AG04450 (cell line): ENCODE measurements around the gene VWF. TPM values are rescaled to one million over a fixed set of nuclear protein-coding genes. Genes with fewer than 3 reads are reported as not detected.

Experiments used
- CTCF ChIA-PET: fragments of 300-600, 350-600 bp; formaldehyde crosslinking; extraction: SDS; loops from one replicate; lab custom pipeline; 2022; ENCODE audit warnings: antibody characterized with exemption, inconsistent platforms; lab: Charles Lee
- POLR2A ChIA-PET: fragments of 350-600 bp; formaldehyde crosslinking; extraction: SDS; loops from one replicate; lab custom pipeline; 2021; ENCODE audit warnings: antibody characterized with exemption, inconsistent platforms; lab: Yijun Ruan, JAX
- DNase-seq: peaks from one replicate; pipeline ENCODE4 v3.0.0-alpha.2; 2011; ENCODE audit warnings: low read depth, low spot score
- H3K27ac ChIP-seq: one replicate; pipeline ENCODE4 v1.5.1; 2012; ENCODE audit warnings: low read depth, low read length, control low read depth
- H3K27me3 ChIP-seq: one replicate; pipeline ENCODE4 v1.6.0; 2012; ENCODE audit warnings: low read length; ENCODE audit not compliant: control insufficient read depth, insufficient read depth
- H3K4me3 ChIP-seq: 2 replicates; pipeline ENCODE4 v1.5.1; 2011; ENCODE audit warnings: mild to moderate bottlenecking, low read depth, low read length, control low read depth
- H3K9me3 ChIP-seq: 2 replicates; pipeline ENCODE4 v1.5.1; 2012; ENCODE audit warnings: low read length; ENCODE audit not compliant: control insufficient read depth, insufficient read depth
- CTCF ChIP-seq: IDR thresholded peaks from 2 replicates; pipeline ENCODE4 v1.5.1; 2011; ENCODE audit warnings: low read depth, low read length, control low read depth, inconsistent platforms
- polyA plus RNA-seq: library from polyadenylated mRNA; depleted of rRNA; stranded (reverse); fragments of >200 nt; gene quantifications from 2 replicates; pipeline ENCODE4 v1.2.3, GENCODE V29; 2011

VWF gene
- polyA plus RNA-seq, 1 experiment: 0.35 TPM

DNA sequence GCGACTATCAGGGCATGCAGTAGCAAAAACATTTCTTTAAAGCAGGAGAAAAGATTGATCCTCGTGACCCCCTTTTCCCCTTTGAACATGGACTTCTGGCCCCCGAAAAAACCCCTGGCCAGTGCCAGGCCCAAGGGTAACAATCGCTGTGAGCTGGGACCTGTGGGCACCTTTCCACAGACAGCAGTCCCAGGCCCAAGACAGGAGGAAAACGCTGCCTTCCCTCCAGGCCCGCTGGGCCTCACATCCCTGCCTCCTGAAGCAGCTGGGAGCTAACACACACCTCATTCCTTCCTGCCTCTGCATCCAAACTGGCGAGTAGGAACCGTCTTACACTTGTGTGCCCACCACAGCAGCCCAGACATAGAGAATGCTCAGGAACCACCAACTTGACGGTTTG, 1.2 kb downstream of the VWF start:
- Histone ChIP-seq H3K9me3 (no peaks in the 10 kb centered on the region), H3K4me3 (no peak overlapping the region), H3K27ac (no peak overlapping the region), H3K27me3 (peaks cover 2% of the 10 kb centered on the region)
- no peak for DNase-seq
- ChIA-PET CTCF (no interaction called here), POLR2A (no interaction called here)
- TF ChIP-seq CTCF: no peak

GRCh38 chr12:6122201-6122600, 2.3 kb downstream of the VWF start:
- Histone ChIP-seq H3K4me3 (no peak overlapping the region), H3K27me3 (peaks cover 2% of the 10 kb centered on the region), H3K27ac (no peak overlapping the region), H3K9me3 (no peaks in the 10 kb centered on the region)
- ChIA-PET POLR2A (no interaction called here), CTCF (no interaction called here)
- no peak for DNase-seq
- TF ChIP-seq CTCF: no peak

DNA sequence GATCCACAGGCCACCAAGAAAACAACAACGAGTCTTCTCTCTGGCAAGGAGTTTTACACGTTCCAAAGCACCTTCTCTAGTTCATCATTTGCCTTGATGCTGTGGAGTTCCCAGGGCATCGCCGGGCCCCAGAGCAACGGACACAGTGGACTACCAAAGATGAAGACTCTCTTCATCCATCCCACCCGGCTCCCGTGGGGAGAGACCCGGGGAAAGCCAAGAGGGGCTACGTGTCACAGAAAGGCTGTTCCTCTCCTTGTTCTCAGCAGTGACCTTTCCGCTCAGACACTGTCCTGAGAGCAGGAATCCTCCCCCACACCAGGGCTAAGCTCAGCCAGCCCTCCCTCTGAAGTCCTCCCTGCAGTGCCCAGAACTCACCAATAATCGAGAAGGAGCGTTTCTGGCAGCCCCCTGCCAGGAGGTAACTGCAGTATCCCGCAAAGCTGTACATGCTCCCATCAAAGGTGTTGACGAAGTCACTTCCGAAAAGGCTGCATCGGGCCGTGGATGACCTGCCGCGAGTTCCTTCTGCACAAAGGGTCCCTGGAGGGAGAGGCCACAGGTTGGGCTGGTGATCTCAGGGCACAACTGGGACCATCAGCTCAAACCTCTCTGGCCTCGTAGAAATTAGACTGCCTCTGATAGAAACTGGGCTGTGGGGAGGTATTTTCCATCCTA, 3.5 kb downstream of the VWF start:
- TF ChIP-seq CTCF: no peak
- Histone ChIP-seq H3K9me3 (peaks cover 6% of the 10 kb centered on the region), H3K27ac (no peak overlapping the region), H3K4me3 (no peak overlapping the region), H3K27me3 (peaks cover 2% of the 10 kb centered on the region)
- no peak for DNase-seq
- ChIA-PET POLR2A (no interaction called here), CTCF (interaction anchor here (0.7 to 1.4 kb wide), 2 partner anchors 41 to 164 kb away, joined by 3 to 4 read pairs; no protein-coding TSS in a partner anchor)

GRCh38 chr12:6118891-6119568, 5.4 kb downstream of the VWF start:
- Histone ChIP-seq H3K9me3 (peaks cover 6% of the 10 kb centered on the region), H3K27ac (no peak overlapping the region), H3K4me3 (no peak overlapping the region), H3K27me3 (peaks cover 2% of the 10 kb centered on the region)
- ChIA-PET CTCF (interaction anchor here (1.4 kb wide), 1 partner anchor 166 kb away, joined by 4 read pairs; no protein-coding TSS in a partner anchor), POLR2A (no interaction called here)
- no peak for TF ChIP-seq CTCF
- no peak for DNase-seq

DNA sequence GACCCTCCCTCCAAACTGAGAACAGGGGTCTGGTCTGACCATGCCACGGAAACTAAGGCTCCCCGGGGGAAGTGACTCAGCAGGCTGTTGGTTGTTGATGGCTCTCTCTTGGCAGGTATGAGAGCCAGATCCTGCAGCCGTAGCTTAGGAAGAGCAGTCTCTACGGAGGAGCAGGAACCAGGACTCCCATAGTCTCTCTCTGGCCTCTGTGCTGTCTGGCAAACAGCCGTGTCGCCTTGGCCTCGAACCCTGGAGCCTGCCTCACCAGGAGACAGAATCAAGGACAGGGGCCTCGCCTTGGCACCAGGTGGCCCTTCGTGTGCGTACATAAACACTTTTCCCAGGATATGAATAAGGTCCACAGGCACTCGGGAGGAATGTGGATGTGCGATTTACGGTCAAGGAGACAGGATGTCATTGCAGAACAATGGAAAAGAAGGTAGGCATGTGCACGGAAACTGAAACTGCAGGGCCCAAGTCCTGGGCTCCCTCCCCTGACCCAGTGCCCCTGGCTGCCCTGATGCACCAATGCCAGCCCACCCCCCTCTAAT, 7.9 kb downstream of the VWF start:
- POLR2A ChIA-PET: no interaction called here
- DNase-seq: no peak

More for the DNA sequence above, 7.9 kb downstream of the VWF start:
- CTCF ChIA-PET: no interaction called here
- no peak overlapping the region for H3K4me3 ChIP-seq
- H3K27me3 ChIP-seq: no peaks in the 10 kb centered on the region
- H3K27ac ChIP-seq: no peak overlapping the region
- peaks cover 6% of the 10 kb centered on the region for H3K9me3 ChIP-seq
- TF ChIP-seq CTCF: no peak
